ENCODE measurements around the gene LRRC8A. TPM values are rescaled to one million over a fixed set of nuclear protein-coding genes. Genes with fewer than 3 reads are reported as not detected.
"Not testable (repeated sequence)": the region's sequence is repeated elsewhere in the genome, so short reads cannot be mapped to it uniquely, and the experiment has no call there.

LRRC8A gene
- total and polyA plus RNA-seq, 2 of the 8 experiments (the other 6 are each of a cell fraction or from before 2014, with no cell fraction given), result 103 to 111 TPM

DNA sequence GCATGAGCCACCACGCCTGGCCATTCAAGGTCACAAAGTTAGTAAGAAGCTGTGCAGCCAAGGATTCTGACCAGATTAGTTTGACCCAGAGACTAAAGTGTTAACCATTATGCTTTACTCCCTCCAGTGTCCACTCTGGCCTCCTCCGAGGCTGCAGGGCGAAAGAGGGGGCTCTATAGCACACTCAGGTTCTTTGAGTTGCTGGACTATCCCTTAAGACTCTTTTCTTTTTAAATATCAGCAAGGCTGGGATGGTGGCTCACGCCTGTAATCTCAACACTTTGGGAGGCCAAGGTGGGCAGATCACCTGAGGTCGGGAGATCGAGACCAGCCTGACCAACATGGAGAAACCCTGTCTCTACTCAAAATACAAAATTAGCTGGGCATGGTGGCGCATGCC, 63.0 kb downstream of the LRRC8A start:
- H3K36me3 ChIP-seq (ENCODE audit: control insufficient read depth in 2 of 4, insufficient read depth in 4 of 4, low read length in 3 of 4); DNase-seq (ENCODE audit: low read depth in 1 of 2, low spot score in 2 of 2); H4K5ac ChIP-seq (ENCODE audit: insufficient read length, low read depth, low read length); FAIRE-seq; H3K4me2 ChIP-seq (ENCODE audit: insufficient read depth in 1 of 2, low read depth in 2 of 2, low read length in 2 of 2); H3K27ac ChIP-seq (ENCODE audit: low read depth, low read length); H3K9me3 ChIP-seq (ENCODE audit: insufficient read depth in 2 of 2, low read depth in 1 of 2, low read length in 1 of 2); H2BK20ac ChIP-seq (ENCODE audit: low read length); H2AFZ ChIP-seq (ENCODE audit: low read length); H3K18ac ChIP-seq (ENCODE audit: extremely low read depth, low read length); H2BK120ac ChIP-seq (replicated peaks; ENCODE audit: low read depth, low read length); H2BK15ac ChIP-seq (ENCODE audit: low read length); H4K8ac ChIP-seq (ENCODE audit: extremely low read depth, insufficient read depth, low read length); H3K9ac ChIP-seq (replicated peaks in 1 of 4; ENCODE audit: extremely low read depth in 1 of 4, low read depth in 3 of 4, low read length in 3 of 4); H3K4ac ChIP-seq (replicated peaks; ENCODE audit: insufficient read length, low read depth, low read length); H2BK12ac ChIP-seq (ENCODE audit: low read depth, low read length); H4K91ac ChIP-seq (replicated peaks; ENCODE audit: insufficient read length, low read length); H2AK5ac ChIP-seq (ENCODE audit: low read depth, low read length); H3K27me3 ChIP-seq (replicated peaks in 1 of 4; ENCODE audit: control insufficient read depth in 3 of 4, extremely low read depth in 1 of 4, insufficient read depth in 3 of 4, low read length in 3 of 4); H3K56ac ChIP-seq (replicated peaks; ENCODE audit: insufficient read length, low read depth, low read length); H2BK5ac ChIP-seq (ENCODE audit: low read depth, low read length); H3K4me3 ChIP-seq (ENCODE audit: extremely low read depth in 1 of 4, insufficient read depth in 2 of 4, low read depth in 3 of 4, low read length in 4 of 4); H4K20me1 ChIP-seq (replicated peaks in 1 of 2; ENCODE audit: control insufficient read depth in 1 of 2, insufficient read depth in 2 of 2, low read length in 2 of 2); H3K14ac ChIP-seq (ENCODE audit: insufficient read length); H3K79me1 ChIP-seq (ENCODE audit: low read depth, low read length); H3K4me1 ChIP-seq (replicated peaks in 1 of 4; ENCODE audit: control insufficient read depth in 3 of 4, insufficient read depth in 4 of 4, low read length in 3 of 4); H3K23ac ChIP-seq (ENCODE audit: insufficient read length): not testable (repeated sequence)
- H3K79me2 ChIP-seq (ENCODE audit: control insufficient read depth in 1 of 2, insufficient read depth in 2 of 2, low read length in 2 of 2), result peaks cover 0 to 17% of the 10 kb centered on the region in 2 experiments; a peak in 1 of 4 replicates
- POLR2A ChIA-PET (ENCODE audit: partially characterized antibody), result interaction anchor here (0.6 to 1.3 kb wide), 3 partner anchors 21 to 84 kb away, joined by 3 read pairs; no protein-coding TSS in a partner anchor
- WGBS, 2 experiments (ENCODE audit: extremely low coverage in 1 of 2, insufficient coverage in 1 of 2, insufficient read length in 1 of 2, insufficient replicate concordance in 2 of 2, low coverage in 1 of 2, low lambda C conversion rate in 2 of 2, missing lambda C conversion rate in 1 of 2), result 95% methylated on average over 7 of the region's 7 CpGs; no CpG with 5 or more reads in 1 of the 2 experiments
- peaks cover 13% of the 10 kb centered on the region for H3K23me2 ChIP-seq (ENCODE audit: low read depth, low read length)
- CTCF ChIA-PET (ENCODE audit: partially characterized antibody), result interaction anchor here (0.6 to 1.0 kb wide), 2 partner anchors 86 to 604 kb away, joined by 3 read pairs; no protein-coding TSS in a partner anchor
